ENCODE data around the gene CNKSR2.

DNA sequence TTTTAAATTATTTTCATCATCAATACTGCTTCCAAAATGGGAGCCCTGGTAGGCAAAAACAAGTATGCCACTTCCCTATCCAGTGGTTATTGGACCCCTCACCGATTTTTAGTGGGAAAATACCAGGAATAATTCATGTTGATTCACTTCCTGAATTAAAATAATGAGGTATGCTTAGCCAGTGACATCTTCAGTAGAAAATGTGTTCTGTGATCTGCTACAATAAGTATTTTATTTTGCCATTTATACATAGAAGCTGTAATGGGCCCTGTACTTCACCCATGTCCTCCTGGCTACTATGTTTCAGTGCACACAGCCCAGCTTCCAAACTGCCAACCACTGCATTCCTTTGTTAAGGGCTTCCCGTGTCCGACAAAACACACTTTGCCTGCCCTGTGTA lies 324.9 kb downstream of the CNKSR2 start:
- TF ChIP-seq, protein P1, sequence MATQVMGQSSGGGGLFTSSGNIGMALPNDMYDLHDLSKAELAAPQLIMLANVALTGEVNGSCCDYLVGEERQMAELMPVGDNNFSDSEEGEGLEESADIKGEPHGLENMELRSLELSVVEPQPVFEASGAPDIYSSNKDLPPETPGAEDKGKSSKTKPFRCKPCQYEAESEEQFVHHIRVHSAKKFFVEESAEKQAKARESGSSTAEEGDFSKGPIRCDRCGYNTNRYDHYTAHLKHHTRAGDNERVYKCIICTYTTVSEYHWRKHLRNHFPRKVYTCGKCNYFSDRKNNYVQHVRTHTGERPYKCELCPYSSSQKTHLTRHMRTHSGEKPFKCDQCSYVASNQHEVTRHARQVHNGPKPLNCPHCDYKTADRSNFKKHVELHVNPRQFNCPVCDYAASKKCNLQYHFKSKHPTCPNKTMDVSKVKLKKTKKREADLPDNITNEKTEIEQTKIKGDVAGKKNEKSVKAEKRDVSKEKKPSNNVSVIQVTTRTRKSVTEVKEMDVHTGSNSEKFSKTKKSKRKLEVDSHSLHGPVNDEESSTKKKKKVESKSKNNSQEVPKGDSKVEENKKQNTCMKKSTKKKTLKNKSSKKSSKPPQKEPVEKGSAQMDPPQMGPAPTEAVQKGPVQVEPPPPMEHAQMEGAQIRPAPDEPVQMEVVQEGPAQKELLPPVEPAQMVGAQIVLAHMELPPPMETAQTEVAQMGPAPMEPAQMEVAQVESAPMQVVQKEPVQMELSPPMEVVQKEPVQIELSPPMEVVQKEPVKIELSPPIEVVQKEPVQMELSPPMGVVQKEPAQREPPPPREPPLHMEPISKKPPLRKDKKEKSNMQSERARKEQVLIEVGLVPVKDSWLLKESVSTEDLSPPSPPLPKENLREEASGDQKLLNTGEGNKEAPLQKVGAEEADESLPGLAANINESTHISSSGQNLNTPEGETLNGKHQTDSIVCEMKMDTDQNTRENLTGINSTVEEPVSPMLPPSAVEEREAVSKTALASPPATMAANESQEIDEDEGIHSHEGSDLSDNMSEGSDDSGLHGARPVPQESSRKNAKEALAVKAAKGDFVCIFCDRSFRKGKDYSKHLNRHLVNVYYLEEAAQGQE (IDR thresholded peaks at IDR 0.05; ENCODE audit: low read depth): no peak
- no peak for TF ChIP-seq EZH2 (IDR thresholded peaks at IDR 0.05)
- no peak for TF ChIP-seq CTCF (IDR thresholded peaks at IDR 0.05 in 2 of 3, conservative IDR thresholded peaks at IDR 0.05 in 1 of 3; ENCODE audit: borderline replicate concordance in 1 of 3, insufficient read depth in 1 of 3, low read depth in 2 of 3, low read length in 2 of 3)
- TF ChIP-seq FOSL1 (IDR thresholded peaks at IDR 0.05; ENCODE audit: low read depth): no peak
- no peak for TF ChIP-seq POLR2A (IDR thresholded peaks at IDR 0.05; ENCODE audit: borderline replicate concordance, extremely low read depth, insufficient read depth, insufficient read length)

Data from HCT116 (cell line).